HG02870 (cell line): ENCODE data around the gene CADM2.

Source experiments
- ATAC-seq: cut with Tn5 transposase; IDR thresholded peaks from one replicate; pipeline ENCODE4 v1.9.1; 2021; ENCODE audit warnings: mild to moderate bottlenecking, moderate library complexity; ENCODE audit not compliant: unreplicated experiment

CADM2 gene

GRCh38 chr3:85176799-85177198, 218.0 kb downstream of the CADM2 start:
- no peak for ATAC-seq

- no peak for ATAC-seq
These were observed 224.4 kb downstream of the CADM2 start for GRCh38 chr3:85182975-85183752.

- no peak for ATAC-seq
These were observed 226.7 kb downstream of the CADM2 start for GRCh38 chr3:85185495-85185894.

- no peak for ATAC-seq
These were observed 230.9 kb downstream of the CADM2 start for GRCh38 chr3:85189731-85190130.

GRCh38 chr3:85193565-85193964, 234.8 kb downstream of the CADM2 start:
- no peak for ATAC-seq

GRCh38 chr3:85208650-85209049, 249.9 kb downstream of the CADM2 start:
- ATAC-seq = no peak

- ATAC-seq = no peak
These were observed 251.8 kb downstream of the CADM2 start for GRCh38 chr3:85210540-85210939.

- no peak for ATAC-seq
These were observed 270.2 kb downstream of the CADM2 start for GRCh38 chr3:85228966-85229365.

- no peak for ATAC-seq
These were observed 285.3 kb downstream of the CADM2 start for GRCh38 chr3:85244091-85244490.

- ATAC-seq = no peak
These were observed 285.7 kb downstream of the CADM2 start for GRCh38 chr3:85244519-85244918.

- ATAC-seq = no peak
These were observed 293.0 kb downstream of the CADM2 start for GRCh38 chr3:85251766-85252165.

GRCh38 chr3:85252686-85253085, 293.9 kb downstream of the CADM2 start:
- no peak for ATAC-seq

GRCh38 chr3:85254738-85255137, 295.9 kb downstream of the CADM2 start:
- ATAC-seq = no peak

GRCh38 chr3:85255949-85256348, 297.2 kb downstream of the CADM2 start:
- ATAC-seq = no peak

GRCh38 chr3:85258326-85258725, 299.5 kb downstream of the CADM2 start:
- no peak for ATAC-seq

- no peak for ATAC-seq
These were observed 300.0 kb downstream of the CADM2 start for GRCh38 chr3:85258819-85259218.

GRCh38 chr3:85259748-85260147, 301.0 kb downstream of the CADM2 start:
- ATAC-seq = no peak

- ATAC-seq = no peak
These were observed 305.6 kb downstream of the CADM2 start for GRCh38 chr3:85264381-85264780.

GRCh38 chr3:85270488-85270887, 311.7 kb downstream of the CADM2 start:
- no peak for ATAC-seq

- no peak for ATAC-seq
These were observed 313.1 kb downstream of the CADM2 start for GRCh38 chr3:85271911-85272310.

- no peak for ATAC-seq
These were observed 329.5 kb downstream of the CADM2 start for GRCh38 chr3:85288257-85288656.

- ATAC-seq = no peak
These were observed 338.5 kb downstream of the CADM2 start for GRCh38 chr3:85297291-85297690.

- ATAC-seq = no peak
These were observed 339.2 kb downstream of the CADM2 start for GRCh38 chr3:85298032-85298431.
